ENCODE measurements around the gene OSBP2.
"Not testable (repeated sequence)": the region's sequence is repeated elsewhere in the genome, so short reads cannot be mapped to it uniquely, and the experiment has no call there.

The OSBP2 gene

GRCh38 chr22:30674482-30674881 is 20.2 kb upstream of the OSBP2 start:
- H3K4me3 ChIP-seq (ENCODE audit: control insufficient read depth, low read depth, low read length): no peak overlapping the region
- TF ChIP-seq, protein P1, sequence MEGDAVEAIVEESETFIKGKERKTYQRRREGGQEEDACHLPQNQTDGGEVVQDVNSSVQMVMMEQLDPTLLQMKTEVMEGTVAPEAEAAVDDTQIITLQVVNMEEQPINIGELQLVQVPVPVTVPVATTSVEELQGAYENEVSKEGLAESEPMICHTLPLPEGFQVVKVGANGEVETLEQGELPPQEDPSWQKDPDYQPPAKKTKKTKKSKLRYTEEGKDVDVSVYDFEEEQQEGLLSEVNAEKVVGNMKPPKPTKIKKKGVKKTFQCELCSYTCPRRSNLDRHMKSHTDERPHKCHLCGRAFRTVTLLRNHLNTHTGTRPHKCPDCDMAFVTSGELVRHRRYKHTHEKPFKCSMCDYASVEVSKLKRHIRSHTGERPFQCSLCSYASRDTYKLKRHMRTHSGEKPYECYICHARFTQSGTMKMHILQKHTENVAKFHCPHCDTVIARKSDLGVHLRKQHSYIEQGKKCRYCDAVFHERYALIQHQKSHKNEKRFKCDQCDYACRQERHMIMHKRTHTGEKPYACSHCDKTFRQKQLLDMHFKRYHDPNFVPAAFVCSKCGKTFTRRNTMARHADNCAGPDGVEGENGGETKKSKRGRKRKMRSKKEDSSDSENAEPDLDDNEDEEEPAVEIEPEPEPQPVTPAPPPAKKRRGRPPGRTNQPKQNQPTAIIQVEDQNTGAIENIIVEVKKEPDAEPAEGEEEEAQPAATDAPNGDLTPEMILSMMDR (IDR thresholded peaks at IDR 0.05; ENCODE audit: control insufficient read depth, insufficient read depth, low read depth, low read length, missing control alignments): no peak
- no peak for DNase-seq (ENCODE audit: low read depth)

- no peak overlapping the region for H3K4me3 ChIP-seq (ENCODE audit: control insufficient read depth, low read depth, low read length)
- DNase-seq (ENCODE audit: low read depth): no peak
- TF ChIP-seq, protein P1 (IDR thresholded peaks at IDR 0.05; ENCODE audit: control insufficient read depth, insufficient read depth, low read depth, low read length, missing control alignments): no peak
These were observed 19.2 kb upstream of the OSBP2 start for GRCh38 chr22:30675436-30675835.

- DNase-seq (ENCODE audit: low read depth); H3K4me3 ChIP-seq (ENCODE audit: control insufficient read depth, low read depth, low read length): not testable (repeated sequence)
These were observed 18.1 kb upstream of the OSBP2 start for GRCh38 chr22:30676565-30676964.

- DNase-seq (ENCODE audit: low read depth); H3K4me3 ChIP-seq (ENCODE audit: control insufficient read depth, low read depth, low read length): not testable (repeated sequence)
These were observed 14.6 kb upstream of the OSBP2 start for GRCh38 chr22:30679895-30680690.

DNA sequence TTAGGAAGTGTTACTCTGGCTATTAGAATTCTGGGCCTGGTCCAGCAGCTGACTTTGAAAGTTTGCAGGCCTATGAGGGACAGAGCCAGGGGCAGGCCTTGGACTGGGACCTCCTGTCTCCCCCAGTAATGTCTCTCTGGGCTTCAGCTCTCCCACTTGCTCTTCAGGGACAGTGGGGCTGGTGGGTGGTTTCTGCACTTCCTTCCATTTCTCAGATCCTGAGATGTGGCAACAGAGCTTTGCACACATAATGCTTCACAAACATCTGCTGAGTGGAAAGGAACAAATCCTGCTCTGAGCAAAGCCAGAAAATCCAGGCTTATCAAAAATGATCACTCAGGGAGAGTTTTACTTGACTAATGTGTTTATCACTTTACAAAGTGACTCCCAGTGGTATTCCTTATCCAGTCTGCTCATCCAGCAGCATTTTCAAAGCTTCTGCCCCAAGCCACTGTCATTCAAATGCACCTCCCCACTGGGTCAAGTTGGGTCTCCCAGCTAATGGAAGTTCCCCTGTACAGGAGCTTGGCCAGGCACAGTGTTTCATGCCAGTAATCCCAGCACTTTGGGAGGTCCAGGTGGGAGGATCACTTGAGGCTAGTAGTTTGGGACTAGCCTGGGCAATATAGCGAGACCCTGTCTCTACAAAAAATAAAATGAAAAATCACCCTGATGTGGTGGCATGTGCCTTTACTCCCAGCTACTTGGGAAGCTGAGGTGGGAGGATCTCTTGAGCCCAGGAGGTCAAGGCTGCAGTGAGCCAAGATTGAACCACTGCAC is 13.5 kb upstream of the OSBP2 start:
- H3K4me3 ChIP-seq (ENCODE audit: control insufficient read depth, low read depth, low read length): no peak overlapping the region
- TF ChIP-seq, protein P1 (IDR thresholded peaks at IDR 0.05; ENCODE audit: control insufficient read depth, insufficient read depth, low read depth, low read length, missing control alignments): no peak
- DNase-seq (ENCODE audit: low read depth): no peak

GRCh38 chr22:30681831-30682230 is 12.8 kb upstream of the OSBP2 start:
- TF ChIP-seq, protein P1 (IDR thresholded peaks at IDR 0.05; ENCODE audit: control insufficient read depth, insufficient read depth, low read depth, low read length, missing control alignments): no peak
- no peak for DNase-seq (ENCODE audit: low read depth)
- H3K4me3 ChIP-seq (ENCODE audit: control insufficient read depth, low read depth, low read length): no peak overlapping the region

DNA sequence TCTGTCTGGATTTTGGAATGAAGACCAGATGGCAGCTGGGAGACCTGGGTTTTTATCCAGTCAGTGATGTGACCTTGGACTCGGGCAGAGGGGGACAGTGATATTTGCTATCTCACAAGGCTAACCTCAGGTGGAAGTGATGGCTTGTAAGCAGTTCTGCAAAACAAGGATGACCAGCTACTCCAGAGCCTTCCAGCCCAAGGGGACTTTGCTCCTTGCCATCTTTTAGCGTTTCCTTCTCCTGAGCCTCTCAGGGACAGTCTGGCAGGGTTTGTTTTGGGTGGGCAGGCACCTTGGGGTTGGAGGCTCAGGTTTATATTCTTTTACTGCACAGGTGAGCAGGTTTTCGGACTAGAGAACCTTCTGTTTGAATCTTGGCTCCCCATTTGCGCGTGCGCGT is 9.5 kb upstream of the OSBP2 start:
- H3K4me3 ChIP-seq (ENCODE audit: control insufficient read depth, low read depth, low read length): no peak overlapping the region
- TF ChIP-seq, protein P1 (IDR thresholded peaks at IDR 0.05; ENCODE audit: control insufficient read depth, insufficient read depth, low read depth, low read length, missing control alignments): no peak
- DNase-seq (ENCODE audit: low read depth): no peak
